OCI-LY7 (cell line): ENCODE results near the gene LCN6.

Experiments
- CTCF ChIP-seq: fragments of 200-600 bp; sonication (generic); conservative IDR thresholded peaks from 2 replicates; pipeline ENCODE4 v1.5.1; 2014; ENCODE audit warnings: mild to moderate bottlenecking, antibody characterized with exemption, low read length, moderate library complexity, mixed read lengths
- EZH2phosphoT487 ChIP-seq: fragments of 200-600 bp; sonication (generic); IDR thresholded peaks from 2 replicates; pipeline ENCODE4 v1.6.1; 2018; ENCODE audit warnings: low read depth, borderline replicate concordance, mild to moderate bottlenecking, mixed run types, antibody characterized with exemption, low read length, moderate library complexity, mixed read lengths

GRCh38 chr9:136718345-136719194, 29.8 kb downstream of the LCN6 start:
- TF ChIP-seq CTCF, result no peak
- no peak for TF ChIP-seq EZH2phosphoT487
